GM06990 (cell line): ENCODE results near the gene RAB31.
"Not testable (repeated sequence)": the region's sequence is repeated elsewhere in the genome, so short reads cannot be mapped to it uniquely, and the experiment has no call there.

Experiments used
- DNase-seq: peaks from one replicate; pipeline ENCODE4 v3.0.0-alpha.2; 2011; ENCODE audit not compliant: insufficient read length; ENCODE audit errors: extremely low read depth
- H3K27me3 ChIP-seq: replicated peaks from 2 replicates; pipeline ENCODE4 v1.6.0; 2011; ENCODE audit warnings: low read length; ENCODE audit not compliant: control insufficient read depth, insufficient read depth
- H3K36me3 ChIP-seq: 2 replicates; pipeline ENCODE4 v1.5.1; 2011; ENCODE audit warnings: low read length; ENCODE audit not compliant: control insufficient read depth, insufficient read depth
- H3K4me3 ChIP-seq: replicated peaks from 2 replicates; pipeline ENCODE4 v1.5.1; 2011; ENCODE audit warnings: low read depth, mild to moderate bottlenecking, control low read depth, low read length
- CTCF ChIP-seq: IDR thresholded peaks from 2 replicates; pipeline ENCODE4 v1.5.1; 2011; ENCODE audit warnings: low read length, control low read depth, mild to moderate bottlenecking, inconsistent platforms; ENCODE audit not compliant: insufficient read depth, poor library complexity, severe bottlenecking

Gene RAB31

GRCh38 chr18:9894454-9895068 lies 186.5 kb downstream of the RAB31 start:
- no peak for DNase-seq
- no peaks in the 10 kb centered on the region for H3K27me3 ChIP-seq
- no peaks in the 10 kb centered on the region for H3K36me3 ChIP-seq
- no peak for TF ChIP-seq CTCF
- no peak overlapping the region for H3K4me3 ChIP-seq

- no peaks in the 10 kb centered on the region for H3K27me3 ChIP-seq
- DNase-seq, result no peak
- no peaks in the 10 kb centered on the region for H3K36me3 ChIP-seq
- no peak overlapping the region for H3K4me3 ChIP-seq
- TF ChIP-seq CTCF, result no peak
Observed at GRCh38 chr18:9897129-9897528, 189.0 kb downstream of the RAB31 start.

- H3K4me3 ChIP-seq, H3K36me3 ChIP-seq, H3K27me3 ChIP-seq, DNase-seq: not testable (repeated sequence)
Observed at GRCh38 chr18:9897787-9898291, 189.7 kb downstream of the RAB31 start.

- no peaks in the 10 kb centered on the region for H3K27me3 ChIP-seq
- H3K36me3 ChIP-seq, result no peaks in the 10 kb centered on the region
- TF ChIP-seq CTCF, result no peak
- H3K4me3 ChIP-seq, result no peak overlapping the region
- DNase-seq, result no peak
Observed at GRCh38 chr18:9898792-9899549, 190.9 kb downstream of the RAB31 start.

- not testable (repeated sequence) for DNase-seq, H3K27me3 ChIP-seq, H3K36me3 ChIP-seq, H3K4me3 ChIP-seq
Observed at GRCh38 chr18:9899550-9899930, 191.4 kb downstream of the RAB31 start.

- Histone ChIP-seq H3K36me3 (no peaks in the 10 kb centered on the region), H3K27me3 (no peaks in the 10 kb centered on the region), H3K4me3 (no peak overlapping the region)
- DNase-seq, result no peak
- no peak for TF ChIP-seq CTCF
Observed at GRCh38 chr18:9900699-9901098, 192.6 kb downstream of the RAB31 start.
